ENCODE measurements around the gene GHR.

DNA sequence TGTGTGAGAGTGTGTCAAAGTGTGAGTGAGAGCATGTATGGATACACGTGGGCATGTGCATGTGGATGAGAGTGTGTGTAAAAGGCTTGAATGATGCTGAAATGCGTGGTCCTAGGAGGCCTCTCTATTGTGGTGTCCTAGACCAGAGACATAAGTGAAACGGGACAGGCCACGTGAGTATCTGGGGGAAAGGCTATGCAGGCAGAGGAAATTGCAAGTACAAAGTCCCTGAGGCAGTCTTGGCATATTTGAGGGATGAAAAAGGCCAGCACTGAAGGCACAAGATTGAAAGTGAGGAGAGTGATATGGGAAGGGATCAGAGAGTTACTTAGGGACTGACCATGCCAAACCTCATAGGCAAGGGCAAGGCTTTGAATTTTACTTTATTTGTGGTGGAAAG, 266.2 kb downstream of the GHR start:
- TF ChIP-seq, protein P1, sequence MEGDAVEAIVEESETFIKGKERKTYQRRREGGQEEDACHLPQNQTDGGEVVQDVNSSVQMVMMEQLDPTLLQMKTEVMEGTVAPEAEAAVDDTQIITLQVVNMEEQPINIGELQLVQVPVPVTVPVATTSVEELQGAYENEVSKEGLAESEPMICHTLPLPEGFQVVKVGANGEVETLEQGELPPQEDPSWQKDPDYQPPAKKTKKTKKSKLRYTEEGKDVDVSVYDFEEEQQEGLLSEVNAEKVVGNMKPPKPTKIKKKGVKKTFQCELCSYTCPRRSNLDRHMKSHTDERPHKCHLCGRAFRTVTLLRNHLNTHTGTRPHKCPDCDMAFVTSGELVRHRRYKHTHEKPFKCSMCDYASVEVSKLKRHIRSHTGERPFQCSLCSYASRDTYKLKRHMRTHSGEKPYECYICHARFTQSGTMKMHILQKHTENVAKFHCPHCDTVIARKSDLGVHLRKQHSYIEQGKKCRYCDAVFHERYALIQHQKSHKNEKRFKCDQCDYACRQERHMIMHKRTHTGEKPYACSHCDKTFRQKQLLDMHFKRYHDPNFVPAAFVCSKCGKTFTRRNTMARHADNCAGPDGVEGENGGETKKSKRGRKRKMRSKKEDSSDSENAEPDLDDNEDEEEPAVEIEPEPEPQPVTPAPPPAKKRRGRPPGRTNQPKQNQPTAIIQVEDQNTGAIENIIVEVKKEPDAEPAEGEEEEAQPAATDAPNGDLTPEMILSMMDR (IDR thresholded peaks at IDR 0.05): no peak
- TF ChIP-seq POLR2A (IDR thresholded peaks at IDR 0.05) (no peak), EP300 (IDR thresholded peaks at IDR 0.05) (no peak), POLR2AphosphoS5 (IDR thresholded peaks at IDR 0.05) (no peak)

Data from suprapubic skin (tissue), 4 donors.